Measurements from ENCODE around the gene INMT. TPM values are rescaled to one million over a fixed set of nuclear protein-coding genes. Genes with fewer than 3 reads are reported as not detected.

The INMT gene
- total and polyA plus RNA-seq, 2 experiments from 2014 or later = 0.98 to 4.9 TPM

GRCh38 chr7:30752484-30752883 is 549 bp downstream of the INMT start:
- TF ChIP-seq, protein P1, sequence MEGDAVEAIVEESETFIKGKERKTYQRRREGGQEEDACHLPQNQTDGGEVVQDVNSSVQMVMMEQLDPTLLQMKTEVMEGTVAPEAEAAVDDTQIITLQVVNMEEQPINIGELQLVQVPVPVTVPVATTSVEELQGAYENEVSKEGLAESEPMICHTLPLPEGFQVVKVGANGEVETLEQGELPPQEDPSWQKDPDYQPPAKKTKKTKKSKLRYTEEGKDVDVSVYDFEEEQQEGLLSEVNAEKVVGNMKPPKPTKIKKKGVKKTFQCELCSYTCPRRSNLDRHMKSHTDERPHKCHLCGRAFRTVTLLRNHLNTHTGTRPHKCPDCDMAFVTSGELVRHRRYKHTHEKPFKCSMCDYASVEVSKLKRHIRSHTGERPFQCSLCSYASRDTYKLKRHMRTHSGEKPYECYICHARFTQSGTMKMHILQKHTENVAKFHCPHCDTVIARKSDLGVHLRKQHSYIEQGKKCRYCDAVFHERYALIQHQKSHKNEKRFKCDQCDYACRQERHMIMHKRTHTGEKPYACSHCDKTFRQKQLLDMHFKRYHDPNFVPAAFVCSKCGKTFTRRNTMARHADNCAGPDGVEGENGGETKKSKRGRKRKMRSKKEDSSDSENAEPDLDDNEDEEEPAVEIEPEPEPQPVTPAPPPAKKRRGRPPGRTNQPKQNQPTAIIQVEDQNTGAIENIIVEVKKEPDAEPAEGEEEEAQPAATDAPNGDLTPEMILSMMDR (IDR thresholded peaks at IDR 0.05; ENCODE audit: low read depth, low read length) = no peak
- no peaks in the 10 kb centered on the region for H3K36me3 ChIP-seq
- no peak for DNase-seq (ENCODE audit: low read depth in 1 of 2, low spot score in 1 of 2)
- no peak overlapping the region for H3K27ac ChIP-seq
- H3K4me3 ChIP-seq = no peak overlapping the region
- no peaks in the 10 kb centered on the region for H3K9me3 ChIP-seq (ENCODE audit: low read depth)
- no peaks in the 10 kb centered on the region for H3K27me3 ChIP-seq
- peaks cover 14% of the 10 kb centered on the region for H3K4me1 ChIP-seq (ENCODE audit: low read depth)

- H3K4me3 ChIP-seq = no peak overlapping the region
- no peak overlapping the region for H3K27ac ChIP-seq
- no peaks in the 10 kb centered on the region for H3K27me3 ChIP-seq
- peak in 1 of 2 donors; percentile 83 for DNase-seq (ENCODE audit: low read depth in 1 of 2, low spot score in 1 of 2)
- TF ChIP-seq, protein P1 (IDR thresholded peaks at IDR 0.05; ENCODE audit: low read depth, low read length) = no peak
- H3K4me1 ChIP-seq (ENCODE audit: low read depth) = peaks cover 14% of the 10 kb centered on the region
- no peaks in the 10 kb centered on the region for H3K9me3 ChIP-seq (ENCODE audit: low read depth)
- H3K36me3 ChIP-seq = no peaks in the 10 kb centered on the region
Measured at GRCh38 chr7:30752979-30753378, 1.0 kb downstream of the INMT start.

GRCh38 chr7:30754315-30754877 is 2.5 kb downstream of the INMT start:
- H3K27ac ChIP-seq = no peak overlapping the region
- H3K4me1 ChIP-seq (ENCODE audit: low read depth) = no peaks in the 10 kb centered on the region
- no peaks in the 10 kb centered on the region for H3K36me3 ChIP-seq
- H3K9me3 ChIP-seq (ENCODE audit: low read depth) = no peaks in the 10 kb centered on the region
- no peak overlapping the region for H3K4me3 ChIP-seq
- TF ChIP-seq, protein P1 (IDR thresholded peaks at IDR 0.05; ENCODE audit: low read depth, low read length) = no peak
- H3K27me3 ChIP-seq = no peaks in the 10 kb centered on the region
- no peak for DNase-seq (ENCODE audit: low read depth in 1 of 2, low spot score in 1 of 2)

DNA sequence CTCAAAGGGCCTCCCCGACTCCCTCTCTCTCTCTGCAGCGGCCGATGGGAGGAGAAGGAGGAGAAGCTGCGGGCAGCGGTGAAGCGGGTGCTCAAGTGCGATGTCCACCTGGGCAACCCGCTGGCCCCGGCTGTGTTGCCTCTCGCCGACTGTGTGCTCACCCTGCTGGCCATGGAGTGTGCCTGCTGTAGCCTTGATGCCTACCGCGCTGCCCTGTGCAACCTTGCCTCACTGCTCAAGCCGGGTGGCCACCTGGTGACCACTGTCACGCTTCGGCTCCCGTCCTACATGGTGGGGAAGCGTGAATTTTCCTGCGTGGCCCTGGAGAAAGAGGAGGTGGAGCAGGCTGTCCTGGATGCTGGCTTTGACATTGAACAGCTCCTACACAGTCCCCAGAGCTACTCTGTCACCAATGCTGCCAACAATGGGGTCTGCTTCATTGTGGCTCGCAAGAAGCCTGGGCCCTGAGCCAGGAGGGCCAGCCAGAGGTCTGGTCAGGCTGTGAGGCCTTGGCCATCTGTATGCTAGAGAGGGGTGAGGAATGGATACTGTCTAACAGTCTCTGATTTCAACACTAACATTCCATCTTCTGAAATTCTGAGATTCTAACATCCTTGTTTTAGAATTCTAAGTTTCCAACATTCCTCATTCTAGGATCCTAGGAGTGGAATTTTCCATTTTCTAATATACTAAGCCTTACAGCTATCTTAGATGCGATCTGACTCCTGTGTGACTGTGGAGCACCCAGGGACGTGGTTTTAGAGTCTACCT is 3.6 kb downstream of the INMT start:
- TF ChIP-seq, protein P1 (IDR thresholded peaks at IDR 0.05; ENCODE audit: low read depth, low read length) = peak; percentile 4
- DNase-seq (ENCODE audit: low read depth in 1 of 2, low spot score in 1 of 2) = peak in 1 of 2 donors; percentile 85
- Histone ChIP-seq H3K4me1 (ENCODE audit: low read depth) (peaks cover under 1% of the 10 kb centered on the region), H3K9me3 (ENCODE audit: low read depth) (no peaks in the 10 kb centered on the region), H3K27ac (no peak overlapping the region), H3K27me3 (no peaks in the 10 kb centered on the region), H3K36me3 (no peaks in the 10 kb centered on the region), H3K4me3 (no peak overlapping the region)

- Histone ChIP-seq H3K27me3 (no peaks in the 10 kb centered on the region), H3K36me3 (no peaks in the 10 kb centered on the region), H3K27ac (no peak overlapping the region), H3K4me3 (no peak overlapping the region), H3K9me3 (ENCODE audit: low read depth) (no peaks in the 10 kb centered on the region), H3K4me1 (ENCODE audit: low read depth) (peaks cover 8% of the 10 kb centered on the region)
- TF ChIP-seq, protein P1 (IDR thresholded peaks at IDR 0.05; ENCODE audit: low read depth, low read length) = no peak
- DNase-seq (ENCODE audit: low read depth in 1 of 2, low spot score in 1 of 2) = no peak
Measured at GRCh38 chr7:30757342-30757692, 5.4 kb downstream of the INMT start.

Data from cardiac muscle cell (in vitro differentiated cells and primary cell).